Colonic mucosa (tissue), 4 donors: Measurements from ENCODE around the gene LY6G6C. TPM values are rescaled to one million over a fixed set of nuclear protein-coding genes. Genes with fewer than 3 reads are reported as not detected.

Source experiments
- DNase-seq: peaks from one replicate; pipeline ENCODE4 v3.0.0-alpha.2; 2020
- H3K27ac ChIP-seq: fragments of 200-600 bp; one replicate; pipeline ENCODE4 v1.8.0; 2021
- H3K27me3 ChIP-seq: fragments of 200-600 bp; one replicate; pipeline ENCODE4 v1.8.0; 2021
- H3K36me3 ChIP-seq: fragments of 200-600 bp; one replicate; pipeline ENCODE4 v1.8.0; 2021
- H3K4me1 ChIP-seq: fragments of 200-600 bp; one replicate; pipeline ENCODE4 v1.8.0; 2021; ENCODE audit warnings: mild to moderate bottlenecking
- H3K4me3 ChIP-seq: fragments of 200-600 bp; one replicate; pipeline ENCODE4 v1.8.0; 2021
- H3K9ac ChIP-seq, 2 donors: one replicate each; pipeline ENCODE4 v1.7.0; 2013; ENCODE audit warnings: control low read depth in 2 of 2, low read depth in 2 of 2, low read length in 2 of 2
- H3K9me3 ChIP-seq: fragments of 200-600 bp; one replicate; pipeline ENCODE4 v1.8.0; 2021
- CTCF ChIP-seq: fragments of 200-600 bp; IDR thresholded peaks from one replicate; pipeline ENCODE4 v1.8.0; 2022; ENCODE audit warnings: antibody characterized with exemption, mild to moderate bottlenecking
- intact Hi-C: fragments of 100-400 bp; cut with DNase I; formaldehyde crosslinking; loops from one replicate; pipeline ENCODE4 v1.14.1; 2022
- total RNA-seq, 2 donors: library from RNA; stranded (reverse); fragmentation: NEBNext Ultra II Directional in 1 of 2; extraction: Animal tissue kit (Norgen Biotek cat#: 25700) in 1 of 2; gene quantifications; one replicate each; pipeline ENCODE4 v1.2.1, GENCODE V29; 2021
- donor health status: healthy.
- donor health status: DM: no; HTN: no; CAD: no.
- donor health status: DM: no; HTN: no; CAD: no.

Gene LY6G6C
- total RNA-seq, 2 donors from 2014 or later = 2.3 TPM; not detected in 1

- DNase-seq = no peak
- Histone ChIP-seq H3K27ac (no peak overlapping the region), H3K9me3 (no peaks in the 10 kb centered on the region), H3K9ac (no peak overlapping the region), H3K27me3 (no peaks in the 10 kb centered on the region), H3K4me1 (peaks cover 7% of the 10 kb centered on the region), H3K4me3 (no peak overlapping the region), H3K36me3 (no peaks in the 10 kb centered on the region)
- TF ChIP-seq CTCF = no peak
- intact Hi-C loops = no loop called here
These were observed 20.3 kb upstream of the LY6G6C start for GRCh38 chr6:31741815-31742214.

GRCh38 chr6:31740397-31741223, 19.1 kb upstream of the LY6G6C start:
- H3K4me1 ChIP-seq = peaks cover 10% of the 10 kb centered on the region
- H3K27ac ChIP-seq = peak overlapping the region; percentile 86
- no peak for DNase-seq

GRCh38 chr6:31739639-31740396, 18.3 kb upstream of the LY6G6C start, which contains the start of gene MSH5:
Gene MSH5 (plus strand): TSS chr6:31740005. CDS start chr6:31740467, 462 bp downstream.
- DNase-seq = peak; percentile 99
- H3K36me3 ChIP-seq = no peaks in the 10 kb centered on the region
- peaks cover 10% of the 10 kb centered on the region for H3K4me1 ChIP-seq
- H3K27me3 ChIP-seq = no peaks in the 10 kb centered on the region
- intact Hi-C loops = loop anchor here (5.0 kb wide), 1 partner anchor 38 kb away; the partner anchor contains the start of gene ABHD16A
- no peak for TF ChIP-seq CTCF
- H3K27ac ChIP-seq = peak within 1 kb of the TSS; percentile 86
- peak within 1 kb of the TSS; percentile 74 for H3K4me3 ChIP-seq
- H3K9me3 ChIP-seq = no peaks in the 10 kb centered on the region
- H3K9ac ChIP-seq = peak within 1 kb of the TSS; percentile 82 to 100

More at GRCh38 chr6:31740397-31741223, 19.1 kb upstream of the LY6G6C start:
- Histone ChIP-seq H3K9ac (peak overlapping the region; percentile 82 to 100), H3K9me3 (no peaks in the 10 kb centered on the region), H3K27me3 (no peaks in the 10 kb centered on the region), H3K36me3 (no peaks in the 10 kb centered on the region), H3K4me3 (peak overlapping the region; percentile 74)
- intact Hi-C loops = no loop called here
- no peak for TF ChIP-seq CTCF

- no peak for TF ChIP-seq CTCF
- intact Hi-C loops = loop anchor here (5.0 kb wide), 1 partner anchor 36 kb away; the partner anchor contains the start of gene ABHD16A
- Histone ChIP-seq H3K36me3 (peaks cover 1% of the 10 kb centered on the region), H3K9ac (peak overlapping the region; percentile 31 to 100), H3K4me1 (peaks cover 10% of the 10 kb centered on the region), H3K27ac (peak overlapping the region; percentile 86), H3K27me3 (no peaks in the 10 kb centered on the region), H3K9me3 (no peaks in the 10 kb centered on the region), H3K4me3 (peak overlapping the region; percentile 10)
- peak; percentile 91 for DNase-seq
These were observed 16.7 kb upstream of the LY6G6C start for GRCh38 chr6:31737991-31738979.
